Fibroblast of lung (primary cell): Measurements from ENCODE around the gene SNRNP40.

ENCODE experiments used
- EZH2 ChIP-seq: IDR thresholded peaks from 2 replicates; pipeline ENCODE4 v1.5.1; 2012; ENCODE audit warnings: low read length, control low read depth, mild to moderate bottlenecking; ENCODE audit errors: missing control alignments
- TF ChIP-seq, protein P1 (sequence below), 2 donors: IDR thresholded peaks in 1 of 2; conservative IDR thresholded peaks in 1 of 2; 1 replicate in 1 of 2; 2 replicates in 1 of 2; pipeline ENCODE4 v1.5.1; 2011 to 2012; ENCODE audit warnings: low read length in 2 of 2, control low read depth in 1 of 2, inconsistent platforms in 1 of 2, low read depth in 1 of 2, mild to moderate bottlenecking in 1 of 2

GRCh38 chr1:31324093-31324492 is 27.5 kb upstream of the SNRNP40 start:
- TF ChIP-seq, protein P1, sequence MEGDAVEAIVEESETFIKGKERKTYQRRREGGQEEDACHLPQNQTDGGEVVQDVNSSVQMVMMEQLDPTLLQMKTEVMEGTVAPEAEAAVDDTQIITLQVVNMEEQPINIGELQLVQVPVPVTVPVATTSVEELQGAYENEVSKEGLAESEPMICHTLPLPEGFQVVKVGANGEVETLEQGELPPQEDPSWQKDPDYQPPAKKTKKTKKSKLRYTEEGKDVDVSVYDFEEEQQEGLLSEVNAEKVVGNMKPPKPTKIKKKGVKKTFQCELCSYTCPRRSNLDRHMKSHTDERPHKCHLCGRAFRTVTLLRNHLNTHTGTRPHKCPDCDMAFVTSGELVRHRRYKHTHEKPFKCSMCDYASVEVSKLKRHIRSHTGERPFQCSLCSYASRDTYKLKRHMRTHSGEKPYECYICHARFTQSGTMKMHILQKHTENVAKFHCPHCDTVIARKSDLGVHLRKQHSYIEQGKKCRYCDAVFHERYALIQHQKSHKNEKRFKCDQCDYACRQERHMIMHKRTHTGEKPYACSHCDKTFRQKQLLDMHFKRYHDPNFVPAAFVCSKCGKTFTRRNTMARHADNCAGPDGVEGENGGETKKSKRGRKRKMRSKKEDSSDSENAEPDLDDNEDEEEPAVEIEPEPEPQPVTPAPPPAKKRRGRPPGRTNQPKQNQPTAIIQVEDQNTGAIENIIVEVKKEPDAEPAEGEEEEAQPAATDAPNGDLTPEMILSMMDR (conservative IDR thresholded peaks at IDR 0.05 in 1 of 2, IDR thresholded peaks at IDR 0.05 in 1 of 2; ENCODE audit: low read depth in 1 of 2, low read length in 2 of 2): no peak
- no peak for TF ChIP-seq EZH2
